ENCODE results near the gene CHST11.
"Not testable (repeated sequence)": the region's sequence is repeated elsewhere in the genome, so short reads cannot be mapped to it uniquely, and the experiment has no call there.

The CHST11 gene

DNA sequence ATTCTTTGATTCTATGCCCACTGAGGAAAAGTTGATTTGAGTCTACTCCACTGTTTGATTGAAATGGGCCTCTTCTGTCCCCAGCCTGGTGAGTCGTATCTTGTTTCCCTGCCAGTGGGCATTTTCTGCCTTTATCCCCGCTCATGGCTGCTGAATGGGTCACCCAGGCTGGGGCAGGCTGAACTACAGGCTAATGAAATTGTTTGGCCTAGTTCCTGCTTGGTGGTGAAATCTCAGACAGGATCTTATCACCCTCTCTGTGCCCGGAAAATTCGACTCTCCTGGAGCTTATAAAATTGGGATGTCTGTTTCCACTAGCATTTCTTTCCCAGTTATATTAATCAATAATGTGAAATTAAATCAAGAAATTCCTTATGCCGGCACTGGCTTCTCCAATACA is 65.0 kb downstream of the CHST11 start:
- DNase-seq (ENCODE audit: low read depth, low spot score): no peak
- Histone ChIP-seq H3K9ac (ENCODE audit: insufficient read length) (no peak overlapping the region), H3K27ac (no peak overlapping the region), H3K36me3 (ENCODE audit: insufficient read depth, low read length) (no peaks in the 10 kb centered on the region), H3K4me3 (no peak overlapping the region), H3K9me3 (ENCODE audit: low read depth, low read length) (no peaks in the 10 kb centered on the region)
- TF ChIP-seq EZH2 (IDR thresholded peaks at IDR 0.05) (no peak), POLR2AphosphoS5 (IDR thresholded peaks at IDR 0.05; ENCODE audit: borderline replicate concordance, low read depth, low read length) (no peak), FOXP2 (optimal IDR thresholded peaks at IDR 0.05; ENCODE audit: control extremely low read depth, extremely low read length, insufficient read depth) (no peak)

- Histone ChIP-seq H3K36me3 (ENCODE audit: insufficient read depth, low read length) (no peaks in the 10 kb centered on the region), H3K27ac (peak overlapping the region; percentile 97), H3K9ac (ENCODE audit: insufficient read length) (peak overlapping the region; percentile 64), H3K4me3 (peak overlapping the region; percentile 66), H3K9me3 (ENCODE audit: low read depth, low read length) (no peaks in the 10 kb centered on the region)
- TF ChIP-seq FOXP2 (optimal IDR thresholded peaks at IDR 0.05; ENCODE audit: control extremely low read depth, extremely low read length, insufficient read depth): no peak
- DNase-seq (ENCODE audit: low read depth, low spot score): no peak
Observed at GRCh38 chr12:104522985-104523722, 66.4 kb downstream of the CHST11 start.

GRCh38 chr12:104524034-104524832 is 67.5 kb downstream of the CHST11 start:
- TF ChIP-seq POLR2AphosphoS5 (IDR thresholded peaks at IDR 0.05; ENCODE audit: borderline replicate concordance, low read depth, low read length) (no peak), FOXP2 (optimal IDR thresholded peaks at IDR 0.05; ENCODE audit: control extremely low read depth, extremely low read length, insufficient read depth) (no peak), EZH2 (IDR thresholded peaks at IDR 0.05) (no peak)
- Histone ChIP-seq H3K36me3 (ENCODE audit: insufficient read depth, low read length) (no peaks in the 10 kb centered on the region), H3K9me3 (ENCODE audit: low read depth, low read length) (no peaks in the 10 kb centered on the region), H3K9ac (ENCODE audit: insufficient read length) (peak overlapping the region; percentile 64), H3K27ac (peak overlapping the region; percentile 97), H3K4me3 (peak overlapping the region; percentile 66)
- DNase-seq (ENCODE audit: low read depth, low spot score): no peak

- no peak for DNase-seq (ENCODE audit: low read depth, low spot score)
- H3K4me3 ChIP-seq: no peak overlapping the region
- H3K9ac ChIP-seq (ENCODE audit: insufficient read length): no peak overlapping the region
- H3K27ac ChIP-seq: no peak overlapping the region
- TF ChIP-seq POLR2AphosphoS5 (IDR thresholded peaks at IDR 0.05; ENCODE audit: borderline replicate concordance, low read depth, low read length) (no peak), EZH2 (IDR thresholded peaks at IDR 0.05) (no peak), FOXP2 (optimal IDR thresholded peaks at IDR 0.05; ENCODE audit: control extremely low read depth, extremely low read length, insufficient read depth) (no peak)
- H3K9me3 ChIP-seq (ENCODE audit: low read depth, low read length): no peaks in the 10 kb centered on the region
- no peaks in the 10 kb centered on the region for H3K36me3 ChIP-seq (ENCODE audit: insufficient read depth, low read length)
Observed at GRCh38 chr12:104526320-104526719, 69.6 kb downstream of the CHST11 start.

DNA sequence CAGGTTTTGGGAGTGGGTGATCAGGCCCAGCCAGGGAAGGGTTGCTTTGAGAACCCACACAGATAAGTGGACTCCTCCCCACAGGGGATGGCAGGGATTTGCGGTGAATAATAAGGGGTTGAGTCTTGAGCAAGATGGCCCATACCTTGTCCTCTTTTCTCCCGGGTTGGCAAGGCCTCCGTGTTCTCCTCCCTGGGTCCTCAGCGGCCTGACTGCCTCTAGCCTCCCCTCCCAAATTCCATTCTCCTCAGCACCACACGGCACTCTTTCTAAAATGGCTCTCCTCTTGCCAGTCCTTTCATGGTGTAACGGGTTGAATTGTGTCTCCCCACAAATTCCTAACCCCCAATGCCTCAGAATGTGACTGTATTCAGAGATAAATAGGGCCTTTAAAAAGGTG is 70.0 kb downstream of the CHST11 start:
- no peak for DNase-seq (ENCODE audit: low read depth, low spot score)
- no peak overlapping the region for H3K9ac ChIP-seq (ENCODE audit: insufficient read length)
- H3K36me3 ChIP-seq (ENCODE audit: insufficient read depth, low read length): no peaks in the 10 kb centered on the region
- TF ChIP-seq POLR2AphosphoS5 (IDR thresholded peaks at IDR 0.05; ENCODE audit: borderline replicate concordance, low read depth, low read length) (no peak), FOXP2 (optimal IDR thresholded peaks at IDR 0.05; ENCODE audit: control extremely low read depth, extremely low read length, insufficient read depth) (no peak), EZH2 (IDR thresholded peaks at IDR 0.05) (no peak)
- H3K9me3 ChIP-seq (ENCODE audit: low read depth, low read length): no peaks in the 10 kb centered on the region
- no peak overlapping the region for H3K27ac ChIP-seq
- H3K4me3 ChIP-seq: no peak overlapping the region

- not testable (repeated sequence) for DNase-seq (ENCODE audit: low read depth, low spot score); H3K9ac ChIP-seq (ENCODE audit: insufficient read length); H3K4me3 ChIP-seq; H3K36me3 ChIP-seq (ENCODE audit: insufficient read depth, low read length); H3K9me3 ChIP-seq (ENCODE audit: low read depth, low read length); H3K27ac ChIP-seq
Observed at GRCh38 chr12:104527653-104528052, 70.9 kb downstream of the CHST11 start.

GRCh38 chr12:104529130-104529874 is 72.6 kb downstream of the CHST11 start:
- Histone ChIP-seq H3K36me3 (ENCODE audit: insufficient read depth, low read length) (no peaks in the 10 kb centered on the region), H3K9me3 (ENCODE audit: low read depth, low read length) (no peaks in the 10 kb centered on the region), H3K27ac (no peak overlapping the region), H3K4me3 (no peak overlapping the region), H3K9ac (ENCODE audit: insufficient read length) (no peak overlapping the region)
- no peak for TF ChIP-seq POLR2AphosphoS5 (IDR thresholded peaks at IDR 0.05; ENCODE audit: borderline replicate concordance, low read depth, low read length)
- no peak for TF ChIP-seq FOXP2 (optimal IDR thresholded peaks at IDR 0.05; ENCODE audit: control extremely low read depth, extremely low read length, insufficient read depth)
- TF ChIP-seq EZH2 (IDR thresholded peaks at IDR 0.05): no peak
- no peak for DNase-seq (ENCODE audit: low read depth, low spot score)

- TF ChIP-seq EZH2 (IDR thresholded peaks at IDR 0.05) (no peak), FOXP2 (optimal IDR thresholded peaks at IDR 0.05; ENCODE audit: control extremely low read depth, extremely low read length, insufficient read depth) (no peak), POLR2AphosphoS5 (IDR thresholded peaks at IDR 0.05; ENCODE audit: borderline replicate concordance, low read depth, low read length) (no peak)
- Histone ChIP-seq H3K36me3 (ENCODE audit: insufficient read depth, low read length) (no peaks in the 10 kb centered on the region), H3K27ac (no peak overlapping the region), H3K9ac (ENCODE audit: insufficient read length) (no peak overlapping the region), H3K4me3 (no peak overlapping the region), H3K9me3 (ENCODE audit: low read depth, low read length) (no peaks in the 10 kb centered on the region)
- no peak for DNase-seq (ENCODE audit: low read depth, low spot score)
Observed at GRCh38 chr12:104532636-104533035, 75.9 kb downstream of the CHST11 start.
